HepG2 (cell line): ENCODE data around the gene PMFBP1. TPM values are rescaled to one million over a fixed set of nuclear protein-coding genes. Genes with fewer than 3 reads are reported as not detected.

Experiments
- BCL3 ChIP-seq: sonication (generic); formaldehyde crosslinking; IDR thresholded peaks from 2 replicates; pipeline ENCODE4 v1.5.1; 2020; ENCODE audit warnings: mild to moderate bottlenecking, missing genetic modification reagents, moderate library complexity
- CSRNP2 ChIP-seq: sonication (generic); formaldehyde crosslinking; conservative IDR thresholded peaks from 2 replicates; pipeline ENCODE4 v1.8.0; 2022; ENCODE audit warnings: low read depth, missing genetic modification reagents
- HOXD1 ChIP-seq: sonication (generic); formaldehyde crosslinking; IDR thresholded peaks from 2 replicates; pipeline ENCODE4 v1.5.0; 2020; ENCODE audit warnings: missing genetic modification reagents
- MAFF ChIP-seq: IDR thresholded peaks from 2 replicates; pipeline ENCODE4 v1.6.1; 2011; ENCODE audit warnings: low read depth, low read length, improper control_type of control experiment
- PAF1 ChIP-seq: IDR thresholded peaks from 2 replicates; pipeline ENCODE4 v1.6.1; 2016; ENCODE audit warnings: missing genetic modification reagents, missing compliant biosample characterization
- POLR2AphosphoS5 ChIP-seq: IDR thresholded peaks from 2 replicates; pipeline ENCODE4 v1.6.1; 2012; ENCODE audit warnings: low read depth, low read length
- PRDM10 ChIP-seq: sonication (generic); formaldehyde crosslinking; IDR thresholded peaks from 2 replicates; pipeline ENCODE4 v1.4.0; 2020; ENCODE audit warnings: low read depth, missing genetic modification reagents
- RARA ChIP-seq: IDR thresholded peaks from 2 replicates; pipeline ENCODE4 v1.6.1; 2016; ENCODE audit warnings: missing genetic modification reagents, missing compliant biosample characterization
- RARG ChIP-seq: sonication (generic); formaldehyde crosslinking; IDR thresholded peaks from 2 replicates; pipeline ENCODE4 v1.4.0; 2020; ENCODE audit warnings: low read depth, mild to moderate bottlenecking, missing genetic modification reagents
- RFXANK ChIP-seq: IDR thresholded peaks from 2 replicates; pipeline ENCODE4 v1.6.1; 2016
- SMC3 ChIP-seq: IDR thresholded peaks from 2 replicates; pipeline ENCODE4 v1.6.1; 2011; ENCODE audit warnings: low read length, improper control_type of control experiment
- SNAPC2 ChIP-seq: sonication (generic); formaldehyde crosslinking; IDR thresholded peaks from 2 replicates; pipeline ENCODE4 v1.8.1; 2022; ENCODE audit warnings: mild to moderate bottlenecking, missing genetic modification reagents
- ZBTB26 ChIP-seq: IDR thresholded peaks from 2 replicates; pipeline ENCODE4 v1.6.1; 2016; ENCODE audit warnings: missing compliant biosample characterization, missing genetic modification reagents, borderline replicate concordance
- ZNF230 ChIP-seq: sonication (generic); formaldehyde crosslinking; IDR thresholded peaks from 2 replicates; pipeline ENCODE4 v1.4.0; 2020; ENCODE audit warnings: mild to moderate bottlenecking, missing genetic modification reagents
- ZNF274 ChIP-seq: sonication (generic); formaldehyde crosslinking; IDR thresholded peaks from 2 replicates; pipeline ENCODE4 v1.5.1; 2020; ENCODE audit warnings: mild to moderate bottlenecking, missing genetic modification reagents
- ZNF501 ChIP-seq: sonication (generic); formaldehyde crosslinking; IDR thresholded peaks from 2 replicates; pipeline ENCODE4 v1.5.1; 2020; ENCODE audit warnings: mild to moderate bottlenecking, moderate library complexity, missing genetic modification reagents
- ZNF574 ChIP-seq: sonication (generic); formaldehyde crosslinking; IDR thresholded peaks from 2 replicates; pipeline ENCODE4 v1.4.0; 2020; ENCODE audit warnings: missing genetic modification reagents
- ZNF768 ChIP-seq: sonication (generic); formaldehyde crosslinking; IDR thresholded peaks from 2 replicates; pipeline ENCODE4 v1.4.0; 2020; ENCODE audit warnings: missing genetic modification reagents
- ZNF816 ChIP-seq: sonication (generic); formaldehyde crosslinking; IDR thresholded peaks from 2 replicates; pipeline ENCODE4 v1.8.0; 2022; ENCODE audit warnings: missing genetic modification reagents, mild to moderate bottlenecking, borderline replicate concordance
- polyA plus RNA-seq, 8 experiments: library from polyadenylated mRNA; depleted of rRNA in 3 of 8; stranded (reverse) in 7 of 8; unstranded in 1 of 8; fragments of >200 nt; fragmentation: Illumina TruSeq in 4 of 8; extraction: Trizol in 4 of 8; gene quantifications; 2 replicates each; pipeline versions ENCODE4 v1.2.1 to v1.2.3, GENCODE V29; 2011 to 2016; ENCODE audit warnings: low read depth in 4 of 8, missing spikeins in 1 of 8, mixed read lengths in 1 of 8; ENCODE audit not compliant: insufficient read depth in 1 of 8
- total RNA-seq, 5 experiments: library from RNA; depleted of rRNA; stranded (reverse); fragments of >200 nt; fragmentation: Illumina TruSeq; extraction: Trizol; gene quantifications; 2 replicates each; pipeline ENCODE4 v1.2.3, GENCODE V29; 2016; ENCODE audit warnings: low read depth in 1 of 5

The PMFBP1 gene
- total and polyA plus RNA-seq, 2 of the 13 experiments (the other 11 are each of a cell fraction or from before 2014, with no cell fraction given): 1.9 to 3.8 TPM

- 0 out of 2 replicates have a peak, but pooled peaks have one; percentile 13 for TF ChIP-seq ZBTB26
- TF ChIP-seq SNAPC2 (CRISPR knock-in tag): peak; percentile 56; the same call in 1 of the 2 replicates
- peak; percentile 12; the same call in 1 of the 2 replicates for TF ChIP-seq RARA (CRISPR knock-in tag)
- TF ChIP-seq HOXD1 (CRISPR knock-in tag): peak; percentile 44; the same call in 1 of the 2 replicates
- TF ChIP-seq RARG (CRISPR knock-in tag): peak; percentile 20; the same call in 1 of the 2 replicates
- no peak; the same call in 1 of the 2 replicates for TF ChIP-seq SMC3
- peak; percentile 87 for TF ChIP-seq POLR2AphosphoS5
- no peak for TF ChIP-seq CSRNP2
- peak; percentile 88 for TF ChIP-seq ZNF816 (CRISPR knock-in tag)
- TF ChIP-seq ZNF274: peak; percentile 97
- peak; percentile 49 for TF ChIP-seq ZNF768 (CRISPR knock-in tag)
- TF ChIP-seq PRDM10 (CRISPR knock-in tag): no peak
- TF ChIP-seq ZNF501 (CRISPR knock-in tag): peak; percentile 98; the same call in 1 of the 2 replicates
- no peak for TF ChIP-seq PAF1 (CRISPR knock-in tag)
- TF ChIP-seq BCL3 (CRISPR knock-in tag): peak; percentile 56; the same call in 1 of the 2 replicates
- TF ChIP-seq ZNF574 (CRISPR knock-in tag): peak; percentile 99
- TF ChIP-seq MAFF: no peak
- TF ChIP-seq RFXANK (CRISPR knock-in tag): no peak
- TF ChIP-seq ZNF230: no peak
These were observed 78.3 kb downstream of the PMFBP1 start, which contains the start of the genes DHX38 and TXNL4B (continued) for GRCh38 chr16:72093448-72094265.
